Jurkat, Clone E6-1 (cell line): ENCODE results near the gene ROCK1. TPM values are rescaled to one million over a fixed set of nuclear protein-coding genes. Genes with fewer than 3 reads are reported as not detected.
"Not testable (repeated sequence)": the region's sequence is repeated elsewhere in the genome, so short reads cannot be mapped to it uniquely, and the experiment has no call there.

Source experiments
- DNase-seq: peaks from one replicate; pipeline ENCODE4 v3.0.0-alpha.2; 2011; ENCODE audit warnings: low read depth, low spot score
- H3K4me3 ChIP-seq: 2 replicates; pipeline ENCODE4 v1.5.1; 2011; ENCODE audit warnings: mild to moderate bottlenecking, low read length, control low read depth, moderate library complexity
- polyA plus RNA-seq: library from polyadenylated mRNA; unstranded; fragments of >200 nt; gene quantifications from one replicate; pipeline ENCODE4 v1.2.1, GENCODE V29; 2012; ENCODE audit warnings: missing spikeins; ENCODE audit not compliant: insufficient read length, insufficient read depth

Gene ROCK1
- 31.7 TPM for polyA plus RNA-seq

- DNase-seq = peak; percentile 90
- H3K4me3 ChIP-seq = peak within 1 kb of the TSS; percentile 88
Measured at GRCh38 chr18:21111346-21112139, at the start of gene ROCK1. Gene ROCK1, minus strand, starts transcription at chr18:21111813. Its CDS starts 903 bp downstream, at chr18:21110910.

GRCh38 chr18:21155443-21155842, 43.8 kb upstream of the ROCK1 start:
- DNase-seq = no peak
- H3K4me3 ChIP-seq = no peak overlapping the region

- H3K4me3 ChIP-seq = no peak overlapping the region
- DNase-seq = no peak
Measured at GRCh38 chr18:21146016-21146415, 34.4 kb upstream of the ROCK1 start.

GRCh38 chr18:21145371-21145770, 33.8 kb upstream of the ROCK1 start:
- DNase-seq = no peak
- no peak overlapping the region for H3K4me3 ChIP-seq

- no peak overlapping the region for H3K4me3 ChIP-seq
- no peak for DNase-seq
Measured at GRCh38 chr18:21141668-21142422, 30.2 kb upstream of the ROCK1 start.

GRCh38 chr18:21137719-21138488, 26.3 kb upstream of the ROCK1 start:
- not testable (repeated sequence) for H3K4me3 ChIP-seq, DNase-seq

- no peak overlapping the region for H3K4me3 ChIP-seq
- no peak for DNase-seq
Measured at GRCh38 chr18:21134895-21135294, 23.3 kb upstream of the ROCK1 start.

GRCh38 chr18:21132398-21132918, 20.8 kb upstream of the ROCK1 start:
- H3K4me3 ChIP-seq = no peak overlapping the region

GRCh38 chr18:21131698-21132227, 20.1 kb upstream of the ROCK1 start:
- H3K4me3 ChIP-seq = no peak overlapping the region
- DNase-seq = no peak

More at GRCh38 chr18:21132398-21132918, 20.8 kb upstream of the ROCK1 start:
- DNase-seq = no peak

GRCh38 chr18:21129566-21130216, 18.1 kb upstream of the ROCK1 start:
- no peak overlapping the region for H3K4me3 ChIP-seq
- DNase-seq = no peak

- peak; percentile 32 for DNase-seq
- H3K4me3 ChIP-seq = no peak overlapping the region
Measured at GRCh38 chr18:21123290-21123926, 11.8 kb upstream of the ROCK1 start.

GRCh38 chr18:21118806-21119205, 7.2 kb upstream of the ROCK1 start:
- DNase-seq = no peak
- H3K4me3 ChIP-seq = no peak overlapping the region

GRCh38 chr18:21117409-21118131, 6.0 kb upstream of the ROCK1 start:
- H3K4me3 ChIP-seq = no peak overlapping the region

GRCh38 chr18:21115519-21116411, 4.2 kb upstream of the ROCK1 start:
- DNase-seq = no peak
- no peak overlapping the region for H3K4me3 ChIP-seq

More at GRCh38 chr18:21117409-21118131, 6.0 kb upstream of the ROCK1 start:
- no peak for DNase-seq

- peak overlapping the region; percentile 79 for H3K4me3 ChIP-seq
- DNase-seq = no peak
Measured at GRCh38 chr18:21112543-21113105, 1.0 kb upstream of the ROCK1 start.

- H3K4me3 ChIP-seq = peak overlapping the region; percentile 79
- DNase-seq = no peak
Measured at GRCh38 chr18:21112140-21112473, 494 bp upstream of the ROCK1 start.
